HEK293T (cell line): ENCODE data around the gene WDR1.
A peak's percentile ranks its signal among the peaks of the same experiment; 100 is the strongest.

Experiments
- CTCF ChIA-PET: fragments of 350-600 bp; formaldehyde crosslinking; extraction: SDS; loops from one replicate; lab custom pipeline; 2021; ENCODE audit warnings: antibody characterized with exemption, inconsistent platforms; lab: Yijun Ruan, JAX
- POLR2A ChIA-PET: fragments of 350-600 bp; formaldehyde crosslinking; extraction: SDS; loops from one replicate; lab custom pipeline; 2020; ENCODE audit warnings: antibody characterized with exemption, inconsistent platforms; lab: Yijun Ruan, JAX
- DNase-seq: peaks from one replicate; pipeline ENCODE4 v3.0.0; 2012; ENCODE audit warnings: mixed read lengths; ENCODE audit errors: extremely low spot score
- ARNT ChIP-seq: fragments of 450-650 bp; IDR thresholded peaks from 2 replicates; pipeline ENCODE4 v1.6.1; 2017; ENCODE audit warnings: mild to moderate bottlenecking
- BHLHE40 ChIP-seq: fragments of 450-650 bp; IDR thresholded peaks from 2 replicates; pipeline ENCODE4 v1.6.1; 2016; ENCODE audit warnings: mild to moderate bottlenecking, moderate library complexity, borderline replicate concordance
- CTBP1 ChIP-seq: fragments of 450-650 bp; IDR thresholded peaks from 2 replicates; pipeline ENCODE4 v1.6.1; 2016; ENCODE audit warnings: borderline replicate concordance
- ELF4 ChIP-seq: fragments of 450-650 bp; IDR thresholded peaks from 2 replicates; pipeline ENCODE4 v1.6.1; 2017; ENCODE audit warnings: antibody characterized with exemption
- FOXA1 ChIP-seq: fragments of 450-650 bp; IDR thresholded peaks from 2 replicates; pipeline ENCODE4 v1.6.1; 2016; ENCODE audit warnings: mild to moderate bottlenecking
- FOXK2 ChIP-seq: fragments of 450-650 bp; IDR thresholded peaks from 2 replicates; pipeline ENCODE4 v1.6.1; 2016; ENCODE audit warnings: mild to moderate bottlenecking
- FOXM1 ChIP-seq: fragments of 450-650 bp; IDR thresholded peaks from 2 replicates; pipeline ENCODE4 v1.6.1; 2017; ENCODE audit warnings: mild to moderate bottlenecking, borderline replicate concordance
- HDGF ChIP-seq: fragments of 450-650 bp; IDR thresholded peaks from 2 replicates; pipeline ENCODE4 v1.6.1; 2017; ENCODE audit warnings: antibody characterized with exemption, borderline replicate concordance
- L3MBTL2 ChIP-seq: fragments of 450-650 bp; conservative IDR thresholded peaks from 2 replicates; pipeline ENCODE4 v1.6.1; 2016; ENCODE audit warnings: mild to moderate bottlenecking
- LEF1 ChIP-seq: fragments of 450-650 bp; IDR thresholded peaks from 2 replicates; pipeline ENCODE4 v1.6.1; 2017; ENCODE audit warnings: mild to moderate bottlenecking, borderline replicate concordance
- NFRKB ChIP-seq: fragments of 450-650 bp; IDR thresholded peaks from 2 replicates; pipeline ENCODE4 v1.6.1; 2016; ENCODE audit warnings: mild to moderate bottlenecking, moderate library complexity
- PKNOX1 ChIP-seq: fragments of 450-650 bp; IDR thresholded peaks from 2 replicates; pipeline ENCODE4 v1.6.1; 2016
- SP1 ChIP-seq: fragments of 450-650 bp; IDR thresholded peaks from 2 replicates; pipeline ENCODE4 v1.6.1; 2017
- SUZ12 ChIP-seq: fragments of 450-650 bp; IDR thresholded peaks from 2 replicates; pipeline ENCODE4 v1.6.1; 2016; ENCODE audit warnings: mild to moderate bottlenecking
- TARDBP ChIP-seq: fragments of 450-650 bp; IDR thresholded peaks from 2 replicates; pipeline ENCODE4 v1.6.1; 2016
- ZNF384 ChIP-seq: fragments of 450-650 bp; IDR thresholded peaks from 2 replicates; pipeline ENCODE4 v1.6.1; 2016

Gene WDR1, protein sequence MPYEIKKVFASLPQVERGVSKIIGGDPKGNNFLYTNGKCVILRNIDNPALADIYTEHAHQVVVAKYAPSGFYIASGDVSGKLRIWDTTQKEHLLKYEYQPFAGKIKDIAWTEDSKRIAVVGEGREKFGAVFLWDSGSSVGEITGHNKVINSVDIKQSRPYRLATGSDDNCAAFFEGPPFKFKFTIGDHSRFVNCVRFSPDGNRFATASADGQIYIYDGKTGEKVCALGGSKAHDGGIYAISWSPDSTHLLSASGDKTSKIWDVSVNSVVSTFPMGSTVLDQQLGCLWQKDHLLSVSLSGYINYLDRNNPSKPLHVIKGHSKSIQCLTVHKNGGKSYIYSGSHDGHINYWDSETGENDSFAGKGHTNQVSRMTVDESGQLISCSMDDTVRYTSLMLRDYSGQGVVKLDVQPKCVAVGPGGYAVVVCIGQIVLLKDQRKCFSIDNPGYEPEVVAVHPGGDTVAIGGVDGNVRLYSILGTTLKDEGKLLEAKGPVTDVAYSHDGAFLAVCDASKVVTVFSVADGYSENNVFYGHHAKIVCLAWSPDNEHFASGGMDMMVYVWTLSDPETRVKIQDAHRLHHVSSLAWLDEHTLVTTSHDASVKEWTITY

DNA sequence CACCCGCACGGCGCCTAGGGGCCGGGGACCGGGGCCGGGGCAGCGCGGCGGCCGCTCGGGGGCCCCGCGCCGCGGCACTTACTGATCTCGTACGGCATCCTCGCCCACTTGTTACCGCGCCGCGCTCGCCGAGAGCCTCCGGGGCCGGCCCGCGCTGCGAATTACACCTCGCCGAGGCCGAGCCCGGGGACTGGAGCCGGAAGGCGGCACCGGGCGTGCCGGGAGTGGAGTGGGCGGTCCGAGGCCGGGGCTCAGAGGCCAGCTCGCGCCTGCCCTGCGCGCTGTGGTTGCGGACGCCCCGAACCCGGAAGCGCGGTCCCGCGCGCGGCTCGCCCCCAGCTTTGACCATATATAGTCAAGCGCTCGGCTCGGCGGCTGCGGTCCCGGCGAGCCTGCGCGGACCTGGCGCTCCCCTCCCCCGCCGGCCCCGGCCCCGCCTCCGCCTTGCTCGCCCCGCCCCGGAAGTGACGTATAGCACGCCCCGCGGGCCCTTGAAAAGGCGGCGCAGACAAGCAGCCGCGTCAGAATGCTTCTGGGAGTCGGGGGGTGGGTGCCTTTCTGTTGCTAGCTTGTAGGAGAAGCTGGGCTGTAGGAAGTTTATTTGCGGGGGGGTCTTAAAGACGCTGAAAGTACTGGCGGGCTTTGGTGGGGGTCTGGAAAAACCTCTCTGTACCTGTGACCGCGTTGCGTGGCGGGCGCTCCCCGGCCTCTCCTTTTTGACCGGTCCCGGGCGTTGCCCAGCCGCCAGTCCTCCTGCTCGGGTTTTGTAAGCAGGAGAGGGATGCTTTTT is at the start of gene WDR1:
TSS of gene WDR1 (minus strand) at position 231 of the 790 bp plus-strand sequence. CDS start at position 98, 133 bp downstream.
- DNase-seq = peak; percentile 94
- TF ChIP-seq ELF4 (0 out of 2 replicates have a peak, but pooled peaks have one; percentile 35), FOXA1 (no peak), ZNF384 (no peak), FOXM1 (no peak), L3MBTL2 (no peak; the same call in 1 of the 2 replicates)
- ChIA-PET POLR2A (interaction anchor here (0.5 to 3.6 kb wide), 16 partner anchors 9 to 1013 kb away, joined by 3 to 27 read pairs (median 4); no protein-coding TSS in a partner anchor), CTCF (no interaction called here)

DNA sequence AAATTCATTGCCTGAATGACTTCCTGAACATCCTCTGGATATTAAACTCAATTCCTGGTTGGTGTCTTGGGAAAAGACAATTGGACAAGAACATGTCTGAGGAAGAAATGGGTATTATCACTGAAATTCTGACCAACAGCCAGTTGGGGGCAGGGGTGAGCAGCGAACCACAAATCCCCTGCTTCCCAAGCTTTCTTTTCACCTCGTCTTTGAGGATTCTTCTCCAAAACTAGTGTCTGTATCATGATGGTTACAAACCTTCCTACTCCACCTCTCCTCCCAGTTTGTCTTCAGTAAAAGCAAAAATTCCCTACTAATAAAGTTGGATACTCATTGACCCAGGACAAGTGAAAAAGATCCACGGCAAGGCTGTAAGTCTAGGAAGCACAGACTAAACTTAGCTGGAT is 48.3 kb upstream of the WDR1 start:
- peak; percentile 48 for DNase-seq
- CTCF ChIA-PET = interaction anchor here (0.6 to 1.9 kb wide), 6 partner anchors 55 to 384 kb away, joined by 3 to 13 read pairs (median 4); no protein-coding TSS in a partner anchor
- TF ChIP-seq LEF1 (no peak), FOXK2 (no peak), FOXM1 (no peak), TARDBP (no peak), ZNF384 (no peak), BHLHE40 (no peak), CTBP1 (no peak), NFRKB (no peak), ELF4 (no peak), ARNT (no peak), L3MBTL2 (no peak), PKNOX1 (no peak)
- POLR2A ChIA-PET = no interaction called here

GRCh38 chr4:10163296-10163695 is 46.7 kb upstream of the WDR1 start:
- TF ChIP-seq CTBP1 (no peak), ARNT (no peak), SUZ12 (no peak), SP1 (no peak), NFRKB (no peak), FOXA1 (no peak), BHLHE40 (no peak)
- ChIA-PET CTCF (no interaction called here), POLR2A (no interaction called here)
- DNase-seq = no peak

DNA sequence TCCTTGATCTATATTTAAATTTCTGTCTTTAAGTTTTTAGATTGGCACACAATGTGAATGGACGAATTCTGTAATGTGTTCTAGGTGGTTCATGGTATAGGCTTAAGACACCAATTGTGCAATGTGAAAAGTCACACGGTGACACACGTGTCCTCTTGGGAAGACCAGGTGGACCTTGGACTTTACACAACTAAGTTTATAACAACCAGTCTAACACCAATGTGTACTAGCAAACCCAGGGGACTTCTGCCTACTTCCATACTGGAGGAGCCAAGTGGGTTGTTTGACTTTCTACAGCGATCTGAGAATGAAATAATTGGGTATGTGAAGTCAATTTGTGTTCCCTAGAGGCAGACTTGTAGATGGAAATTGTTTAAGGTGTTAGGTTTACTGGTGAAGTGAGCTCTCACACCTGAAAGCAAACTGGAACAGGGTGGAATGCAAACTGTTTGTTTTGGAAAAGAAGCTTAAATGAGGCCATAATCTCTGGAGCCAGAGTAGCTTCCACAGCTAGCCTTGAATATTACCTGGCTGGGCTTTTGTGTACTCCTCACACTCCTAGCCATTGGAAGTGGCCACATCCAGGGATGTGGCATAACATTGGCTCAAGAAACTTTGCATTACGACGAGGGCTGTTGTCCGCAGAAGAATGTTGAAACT is 45.9 kb upstream of the WDR1 start:
- ChIA-PET POLR2A (no interaction called here), CTCF (no interaction called here)
- TF ChIP-seq NFRKB (no peak), FOXA1 (no peak), HDGF (no peak), LEF1 (no peak), PKNOX1 (no peak), ZNF384 (no peak), SP1 (no peak), TARDBP (no peak), BHLHE40 (no peak), ARNT (no peak), SUZ12 (no peak), FOXM1 (no peak), FOXK2 (no peak), CTBP1 (no peak), L3MBTL2 (no peak), ELF4 (no peak)
- DNase-seq = no peak

DNA sequence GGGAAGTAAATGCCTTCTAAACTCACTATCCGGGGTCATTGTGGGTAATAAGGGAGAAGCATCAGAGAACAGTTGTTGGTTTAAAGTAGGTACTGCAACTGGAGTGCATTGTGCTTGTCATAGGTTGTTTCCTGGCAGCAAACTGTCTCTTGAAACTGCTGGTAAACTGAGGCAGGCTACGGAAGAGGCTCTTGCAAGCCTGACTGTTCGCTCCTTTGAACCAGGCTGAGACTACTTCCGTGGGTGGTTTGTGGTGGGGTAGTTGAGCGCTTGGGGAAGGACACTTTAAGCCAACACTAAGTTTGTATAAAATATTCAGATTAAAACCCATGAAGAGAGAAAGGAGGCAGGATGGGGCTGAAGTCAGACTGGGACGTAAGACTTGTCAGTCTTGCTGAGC is 45.2 kb upstream of the WDR1 start:
- ChIA-PET POLR2A (no interaction called here), CTCF (interaction anchor here (0.7 kb wide), 1 partner anchor 588 kb away, joined by 3 read pairs; no protein-coding TSS in a partner anchor)
- no peak for DNase-seq
- TF ChIP-seq SUZ12 = no peak

- ChIA-PET POLR2A (no interaction called here), CTCF (interaction anchor here (0.6 to 0.7 kb wide), 2 partner anchors 420 to 588 kb away, joined by 3 to 11 read pairs; no protein-coding TSS in a partner anchor)
- DNase-seq = no peak
Observed at GRCh38 chr4:10161146-10161545, 44.5 kb upstream of the WDR1 start.

More at GRCh38 chr4:10161146-10161545, 44.5 kb upstream of the WDR1 start:
- no peak for TF ChIP-seq SP1
- TF ChIP-seq BHLHE40 = no peak
- no peak for TF ChIP-seq FOXA1
- no peak for TF ChIP-seq FOXM1
- no peak for TF ChIP-seq FOXK2
- TF ChIP-seq ELF4 = no peak
